RKO (cell line): Measurements from ENCODE around the gene ZNF135.

Source experiments
- DNase-seq: peaks from one replicate; pipeline ENCODE4 v3.0.0-alpha.2; 2016; ENCODE audit warnings: low spot score

The ZNF135 gene

GRCh38 chr19:58095328-58095727 lies 36.2 kb downstream of the ZNF135 start:
- no peak for DNase-seq

- DNase-seq: no peak
These were observed 37.8 kb downstream of the ZNF135 start for GRCh38 chr19:58096884-58097283.

GRCh38 chr19:58097349-58097748 lies 38.3 kb downstream of the ZNF135 start:
- DNase-seq: no peak

GRCh38 chr19:58097781-58098681 lies 38.9 kb downstream of the ZNF135 start, which contains the start of gene ZSCAN18:
Gene ZSCAN18 (minus strand): TSS chr19:58098231. CDS start chr19:58090267, 7,964 bp downstream.
- no peak for DNase-seq

GRCh38 chr19:58098682-58098998 lies 39.6 kb downstream of the ZNF135 start:
- no peak for DNase-seq

- DNase-seq: no peak
These were observed 48.9 kb downstream of the ZNF135 start for GRCh38 chr19:58107778-58108545.

DNA sequence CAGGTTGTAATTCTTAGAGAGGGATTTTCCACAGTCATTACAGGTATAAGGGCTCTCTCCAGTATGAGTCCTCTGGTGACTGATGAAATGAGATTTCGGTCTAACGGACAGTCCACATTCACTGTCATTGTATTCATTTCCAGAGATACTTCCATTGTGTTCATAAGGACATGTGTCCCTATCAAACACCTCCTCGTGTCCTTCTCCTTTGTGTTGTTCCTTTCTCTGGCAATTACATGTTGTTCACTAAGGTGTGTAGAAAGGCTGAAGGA lies 49.4 kb downstream of the ZNF135 start:
- no peak for DNase-seq

GRCh38 chr19:58117841-58118575 lies 58.9 kb downstream of the ZNF135 start:
- DNase-seq: no peak

- no peak for DNase-seq
These were observed 60.1 kb downstream of the ZNF135 start for GRCh38 chr19:58118979-58119733.
